Activated CD8-positive, alpha-beta T cell treated with anti-CD3 and anti-CD28 coated beads for 36 hours (primary cell): ENCODE results near the gene AGRN. TPM values are rescaled to one million over a fixed set of nuclear protein-coding genes. Genes with fewer than 3 reads are reported as not detected.
A peak's percentile ranks its signal among the peaks of the same experiment; 100 is the strongest.
"Not testable (repeated sequence)": the region's sequence is repeated elsewhere in the genome, so short reads cannot be mapped to it uniquely, and the experiment has no call there.

Experiments
- ATAC-seq: fragments of 200-7000 bp; cut with Tn5 transposase; one replicate; pipeline ENCODE4 v1.10.0; 2021; ENCODE audit warnings: mild to moderate bottlenecking, moderate library complexity
- CTCF ChIA-PET: fragments of 350-600 bp; sonication (Branson Sonifier 250); formaldehyde crosslinking; loops from one replicate; lab custom pipeline; 2021; ENCODE audit warnings: antibody characterized with exemption; lab: Charles Lee
- POLR2A ChIA-PET: fragments of 350-600 bp; sonication (Branson Sonifier 250); formaldehyde crosslinking; loops from one replicate; lab custom pipeline; 2021; ENCODE audit warnings: antibody characterized with exemption; lab: Charles Lee
- DNase-seq: peaks from one replicate; pipeline ENCODE4 v3.0.0-alpha.2; 2020
- H3K27ac Mint-ChIP-seq: one replicate; pipeline ENCODE4 v1.8.0; 2021; ENCODE audit warnings: mild to moderate bottlenecking, mixed read lengths
- H3K27me3 Mint-ChIP-seq: one replicate; pipeline ENCODE4 v1.8.0; 2021; ENCODE audit warnings: mixed read lengths
- H3K36me3 Mint-ChIP-seq: one replicate; pipeline ENCODE4 v1.8.0; 2021; ENCODE audit warnings: low read depth, mixed read lengths
- H3K4me1 Mint-ChIP-seq: one replicate; pipeline ENCODE4 v1.8.0; 2021; ENCODE audit warnings: low read depth, mixed read lengths
- H3K4me3 Mint-ChIP-seq: one replicate; pipeline ENCODE4 v1.8.0; 2021; ENCODE audit warnings: mild to moderate bottlenecking, moderate library complexity, mixed read lengths
- H3K9me3 Mint-ChIP-seq: one replicate; pipeline ENCODE4 v1.8.0; 2021; ENCODE audit warnings: mixed read lengths
- intact Hi-C: fragments of 100-400 bp; cut with micrococcal nuclease; formaldehyde crosslinking; loops from one replicate; pipeline ENCODE4 v1.10.0; 2022
- total RNA-seq, 2 experiments: library from RNA; stranded (reverse); gene quantifications; one replicate each; pipeline ENCODE4 v1.2.3, GENCODE V29; 2021
- TF ChIP-seq, protein P1 (sequence below): fragments of 200-600 bp; IDR thresholded peaks from one replicate; pipeline ENCODE4 v1.8.0; 2022; ENCODE audit warnings: antibody characterized with exemption, mild to moderate bottlenecking

Gene AGRN
- total RNA-seq, 2 experiments from 2014 or later, result 64.9 to 68.0 TPM

DNA sequence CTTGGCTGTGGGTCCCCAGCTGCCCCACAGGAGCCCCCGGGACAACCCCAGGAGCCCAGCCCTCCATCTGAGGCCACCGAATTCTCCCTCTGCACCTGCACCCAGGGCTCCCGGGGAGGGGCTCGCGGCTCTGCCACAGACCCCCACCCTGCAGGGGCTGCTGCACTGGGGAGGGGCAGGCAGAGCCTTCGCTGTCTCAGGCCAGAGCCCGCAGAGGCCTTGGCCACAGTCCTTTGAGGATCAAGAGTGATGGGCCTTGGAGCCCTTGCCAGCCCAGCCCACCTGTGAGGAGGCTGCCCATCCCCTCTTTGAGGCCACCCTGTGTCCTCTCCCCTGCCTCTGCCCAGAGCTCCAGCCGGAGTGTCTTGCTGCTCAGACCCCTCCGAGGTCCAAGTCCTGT lies 44.6 kb upstream of the AGRN start:
- intact Hi-C loops, result no loop called here
- Mint-ChIP-seq H3K9me3 (no peaks in the 10 kb centered on the region), H3K36me3 (no peaks in the 10 kb centered on the region), H3K4me3 (no peak overlapping the region), H3K4me1 (peaks cover 4% of the 10 kb centered on the region), H3K27me3 (peaks cover 15% of the 10 kb centered on the region), H3K27ac (no peak overlapping the region)
- TF ChIP-seq, protein P1, sequence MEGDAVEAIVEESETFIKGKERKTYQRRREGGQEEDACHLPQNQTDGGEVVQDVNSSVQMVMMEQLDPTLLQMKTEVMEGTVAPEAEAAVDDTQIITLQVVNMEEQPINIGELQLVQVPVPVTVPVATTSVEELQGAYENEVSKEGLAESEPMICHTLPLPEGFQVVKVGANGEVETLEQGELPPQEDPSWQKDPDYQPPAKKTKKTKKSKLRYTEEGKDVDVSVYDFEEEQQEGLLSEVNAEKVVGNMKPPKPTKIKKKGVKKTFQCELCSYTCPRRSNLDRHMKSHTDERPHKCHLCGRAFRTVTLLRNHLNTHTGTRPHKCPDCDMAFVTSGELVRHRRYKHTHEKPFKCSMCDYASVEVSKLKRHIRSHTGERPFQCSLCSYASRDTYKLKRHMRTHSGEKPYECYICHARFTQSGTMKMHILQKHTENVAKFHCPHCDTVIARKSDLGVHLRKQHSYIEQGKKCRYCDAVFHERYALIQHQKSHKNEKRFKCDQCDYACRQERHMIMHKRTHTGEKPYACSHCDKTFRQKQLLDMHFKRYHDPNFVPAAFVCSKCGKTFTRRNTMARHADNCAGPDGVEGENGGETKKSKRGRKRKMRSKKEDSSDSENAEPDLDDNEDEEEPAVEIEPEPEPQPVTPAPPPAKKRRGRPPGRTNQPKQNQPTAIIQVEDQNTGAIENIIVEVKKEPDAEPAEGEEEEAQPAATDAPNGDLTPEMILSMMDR, result no peak
- ATAC-seq (no peak), DNase-seq (no peak)
- CTCF ChIA-PET, result no interaction called here
- POLR2A ChIA-PET, result interaction anchor here (1.1 kb wide), 1 partner anchor 139 kb away, joined by 3 read pairs; no protein-coding TSS in a partner anchor

DNA sequence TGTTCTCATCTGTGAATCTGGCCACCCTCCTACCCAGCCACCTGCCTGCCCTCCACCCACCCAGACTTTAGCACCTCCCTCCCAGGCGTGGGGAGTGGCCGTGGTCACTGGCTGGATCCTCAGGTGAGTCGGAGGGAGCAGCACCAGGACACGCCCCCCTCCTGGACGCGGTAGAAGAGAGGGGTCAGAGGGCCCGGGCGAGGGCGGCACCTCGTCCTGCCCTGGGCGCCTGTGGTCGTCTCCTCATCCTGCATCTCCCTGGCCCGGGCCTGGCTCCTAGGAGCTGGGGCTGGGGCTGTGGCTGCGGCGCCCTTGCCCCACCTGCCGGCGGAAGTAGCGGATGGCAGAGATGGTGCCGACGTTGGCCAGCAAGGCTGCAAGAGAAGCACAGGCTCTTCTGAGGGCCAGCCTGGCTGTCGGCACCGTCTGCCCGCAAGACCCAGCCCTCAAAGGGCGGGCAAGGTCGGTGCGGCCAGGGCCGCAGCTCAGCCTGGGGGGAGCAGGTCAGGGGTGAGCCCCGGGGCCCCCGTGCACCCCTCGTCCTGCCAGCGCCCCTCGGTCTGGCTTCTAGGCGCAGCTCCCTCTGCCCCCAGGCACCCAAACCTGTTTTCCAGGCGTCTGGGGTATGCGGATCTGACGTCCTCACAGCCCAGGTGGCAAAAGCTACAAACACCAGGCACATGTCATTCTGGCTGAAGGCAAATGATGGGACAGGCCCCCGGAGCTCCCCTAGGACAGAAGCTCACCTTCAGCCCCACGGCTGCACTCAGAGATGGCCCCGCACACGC lies 43.8 kb upstream of the AGRN start:
- POLR2A ChIA-PET, result interaction anchor here (0.7 to 1.1 kb wide), 3 partner anchors 10 to 139 kb away, joined by 3 read pairs; partner anchors contain the start of gene PLEKHN1
- ATAC-seq, result peak; percentile 86
- Mint-ChIP-seq H3K9me3 (no peaks in the 10 kb centered on the region), H3K27me3 (peaks cover 15% of the 10 kb centered on the region), H3K36me3 (no peaks in the 10 kb centered on the region), H3K4me1 (peaks cover 4% of the 10 kb centered on the region), H3K4me3 (no peak overlapping the region), H3K27ac (no peak overlapping the region)
- peak; percentile 73 for DNase-seq
- CTCF ChIA-PET, result interaction anchor here (0.8 to 1.2 kb wide), 7 partner anchors 9 to 107 kb away, joined by 3 to 4 read pairs (median 3); no protein-coding TSS in a partner anchor
- TF ChIP-seq, protein P1, result peak; percentile 75
- intact Hi-C loops, result no loop called here

GRCh38 chr1:976791-977190 lies 43.1 kb upstream of the AGRN start:
- H3K36me3 Mint-ChIP-seq, H3K27ac Mint-ChIP-seq, intact Hi-C loops, H3K4me3 Mint-ChIP-seq, H3K9me3 Mint-ChIP-seq, ATAC-seq, DNase-seq, H3K4me1 Mint-ChIP-seq: not testable (repeated sequence)
- ChIA-PET CTCF (interaction anchor here (0.8 to 1.2 kb wide), 7 partner anchors 9 to 107 kb away, joined by 3 to 4 read pairs (median 3); no protein-coding TSS in a partner anchor), POLR2A (interaction anchor here (0.9 kb wide), 1 partner anchor 17 kb away, joined by 3 read pairs; no protein-coding TSS in a partner anchor)
- H3K27me3 Mint-ChIP-seq, result peaks cover 13% of the 10 kb centered on the region

DNA sequence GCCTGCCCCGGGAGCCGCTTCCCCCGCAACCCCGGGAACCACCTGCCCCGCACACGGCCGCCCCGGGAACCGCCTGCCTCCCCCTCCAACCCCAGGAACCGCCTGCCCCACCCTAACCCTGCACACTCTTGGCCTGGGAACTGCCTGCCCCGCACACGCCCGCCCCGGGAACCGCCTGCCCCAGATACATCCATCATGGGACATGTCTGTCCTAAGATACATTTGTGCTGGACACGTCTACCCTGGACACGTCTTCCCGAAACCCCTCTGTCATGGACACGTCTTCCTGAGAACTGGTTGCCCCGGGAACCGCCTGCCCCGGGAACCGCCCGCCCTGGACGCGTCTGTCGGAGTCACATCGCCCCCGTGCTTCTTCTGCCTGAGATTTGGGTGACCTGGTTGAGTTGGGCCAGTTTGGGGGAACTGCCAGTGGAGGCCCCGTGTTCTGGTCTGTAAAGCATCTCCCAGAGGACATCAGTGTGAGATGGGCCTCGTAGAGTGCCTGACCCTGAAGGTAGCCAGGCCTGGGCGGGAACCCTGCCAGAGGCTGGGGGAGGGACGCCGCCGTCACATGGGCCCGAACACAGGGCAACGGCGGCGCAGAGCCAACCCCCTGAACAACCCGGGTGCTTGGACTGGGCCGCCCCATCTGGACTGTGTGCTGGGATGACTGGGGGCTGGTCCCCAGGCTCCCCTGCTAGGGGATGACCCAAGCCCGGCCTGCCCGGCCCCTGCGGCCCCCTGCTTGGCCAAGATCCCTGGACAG lies 41.7 kb upstream of the AGRN start:
- no peak for DNase-seq
- no peak for ATAC-seq
- H3K9me3 Mint-ChIP-seq, result no peaks in the 10 kb centered on the region
- H3K27ac Mint-ChIP-seq, result no peak overlapping the region
- H3K27me3 Mint-ChIP-seq, result peaks cover 18% of the 10 kb centered on the region
- intact Hi-C loops, result no loop called here
- ChIA-PET CTCF (no interaction called here), POLR2A (no interaction called here)
- no peak overlapping the region for H3K4me3 Mint-ChIP-seq
- TF ChIP-seq, protein P1, result no peak
- peaks cover 4% of the 10 kb centered on the region for H3K4me1 Mint-ChIP-seq
- H3K36me3 Mint-ChIP-seq, result no peaks in the 10 kb centered on the region

DNA sequence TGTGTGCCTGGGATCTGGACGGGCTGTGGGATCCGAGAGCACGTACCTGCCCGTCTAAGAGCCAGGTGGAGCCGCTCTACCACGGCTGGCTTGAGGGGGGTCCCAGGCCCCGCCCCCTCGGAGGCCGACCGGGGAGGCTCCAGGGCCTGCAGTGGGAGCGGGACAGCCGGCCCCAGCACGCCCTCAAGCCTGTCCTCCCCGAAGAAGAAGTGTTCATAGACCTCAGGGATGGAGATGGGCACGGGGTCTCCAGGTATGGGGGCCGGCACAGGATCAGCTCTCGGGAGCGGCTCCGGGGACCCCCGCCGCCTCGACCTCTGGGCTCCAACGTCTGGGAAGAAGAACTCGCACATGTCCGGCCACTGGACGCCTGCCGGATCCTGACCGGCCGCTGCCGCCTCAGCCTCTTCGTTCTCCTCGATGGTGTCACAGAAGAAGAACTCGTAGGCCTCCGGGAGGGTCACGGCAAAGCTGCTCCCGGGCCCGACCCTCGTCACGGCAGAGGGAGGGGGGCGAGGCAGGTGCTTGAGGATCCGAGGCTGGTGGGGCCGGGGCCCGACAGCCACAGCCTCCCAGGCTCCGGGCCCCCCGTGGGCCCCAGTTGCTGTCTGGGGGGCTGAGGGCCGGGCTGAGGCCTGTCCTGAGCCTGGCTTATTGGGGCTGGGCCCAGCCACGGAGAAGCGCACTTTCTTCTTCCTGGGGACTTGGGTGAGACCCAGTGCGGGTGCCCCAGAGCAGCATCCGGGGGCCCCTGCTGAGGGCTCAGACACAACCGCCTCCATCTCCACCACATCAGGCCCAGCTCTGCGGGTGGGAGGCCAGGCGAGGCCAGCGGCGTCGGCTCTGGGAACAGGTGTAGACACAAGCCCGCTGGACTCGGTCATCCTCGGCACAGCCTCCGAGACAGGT lies 40.8 kb upstream of the AGRN start:
- no peak for DNase-seq
- POLR2A ChIA-PET, result no interaction called here
- Mint-ChIP-seq H3K27ac (no peak overlapping the region), H3K9me3 (no peaks in the 10 kb centered on the region), H3K27me3 (peaks cover 21% of the 10 kb centered on the region), H3K4me3 (no peak overlapping the region), H3K36me3 (no peaks in the 10 kb centered on the region), H3K4me1 (peaks cover 4% of the 10 kb centered on the region)
- no peak for ATAC-seq
- TF ChIP-seq, protein P1, result no peak
- intact Hi-C loops, result no loop called here
- CTCF ChIA-PET, result no interaction called here
